Measurements from ENCODE around the gene RPRD1A.
"Not testable (repeated sequence)": the region's sequence is repeated elsewhere in the genome, so short reads cannot be mapped to it uniquely, and the experiment has no call there.

DNA sequence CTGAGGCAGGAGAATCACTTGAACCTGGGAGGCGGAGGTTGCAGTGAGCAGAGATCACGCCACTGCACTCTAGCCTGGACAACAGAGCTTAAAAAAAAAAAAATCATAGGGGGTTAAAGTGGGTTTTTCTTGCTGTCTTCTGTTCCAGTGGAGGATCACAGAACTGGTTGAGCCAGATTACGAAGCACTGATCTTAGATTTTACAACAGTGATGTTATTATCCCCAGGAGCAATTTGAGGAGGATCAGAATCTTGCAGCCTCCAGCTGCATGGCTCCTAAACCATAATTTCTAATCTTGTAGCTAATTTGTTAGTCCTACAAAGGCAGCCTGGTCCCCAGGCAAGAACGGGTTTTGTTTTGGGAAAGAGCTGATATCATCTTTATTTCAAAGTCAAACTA, 99.5 kb downstream of the RPRD1A start:
- not testable (repeated sequence) for TF ChIP-seq CTCF (IDR thresholded peaks at IDR 0.05); POLR2A (IDR thresholded peaks at IDR 0.05); POLR2AphosphoS5 (IDR thresholded peaks at IDR 0.05; ENCODE audit: insufficient read depth in 1 of 2, low read depth in 1 of 2)

Data from vagina (tissue), 2 donors.